Pulmonary artery endothelial cell (primary cell): Measurements from ENCODE around the gene AMBRA1. TPM values are rescaled to one million over a fixed set of nuclear protein-coding genes. Genes with fewer than 3 reads are reported as not detected.
A peak's percentile ranks its signal among the peaks of the same experiment; 100 is the strongest.

Source experiments
- DNase-seq: peaks from one replicate; pipeline ENCODE4 v3.0.0-alpha.2; 2011; ENCODE audit warnings: low read depth, low spot score
- total RNA-seq: library from RNA; depleted of rRNA; stranded (reverse); fragments of >200 nt; gene quantifications from 2 replicates; pipeline ENCODE4 v1.2.3, GENCODE V29; 2014

Gene AMBRA1
- total RNA-seq, 1 donor from 2014 or later, result 16.7 TPM

- no peak for DNase-seq
These were observed 189.3 kb downstream of the AMBRA1 start for GRCh38 chr11:46404476-46405017.

- no peak for DNase-seq
These were observed 190.6 kb downstream of the AMBRA1 start for GRCh38 chr11:46402957-46403902.

GRCh38 chr11:46397526-46397925 lies 196.3 kb downstream of the AMBRA1 start:
- DNase-seq, result no peak

- DNase-seq, result no peak
These were observed 200.1 kb downstream of the AMBRA1 start for GRCh38 chr11:46393759-46394158.

GRCh38 chr11:46393231-46393616 lies 200.6 kb downstream of the AMBRA1 start:
- no peak for DNase-seq

- DNase-seq, result peak; percentile 33
These were observed 201.2 kb downstream of the AMBRA1 start for GRCh38 chr11:46392421-46393230.

- DNase-seq, result no peak
These were observed 202.0 kb downstream of the AMBRA1 start, which contains the start of gene CHRM4 for GRCh38 chr11:46391578-46392420. Gene CHRM4, minus strand, starts transcription at chr11:46391776. Its CDS starts 5,219 bp downstream, at chr11:46386557.

- no peak for DNase-seq
These were observed 202.6 kb downstream of the AMBRA1 start for GRCh38 chr11:46391186-46391577.

GRCh38 chr11:46390331-46391171 lies 203.3 kb downstream of the AMBRA1 start:
- DNase-seq, result no peak

GRCh38 chr11:46389450-46390330 lies 204.1 kb downstream of the AMBRA1 start:
- no peak for DNase-seq

GRCh38 chr11:46388619-46389449 lies 205.0 kb downstream of the AMBRA1 start:
- DNase-seq, result no peak

GRCh38 chr11:46387919-46388618 lies 205.8 kb downstream of the AMBRA1 start:
- DNase-seq, result no peak

GRCh38 chr11:46387456-46387855 lies 206.4 kb downstream of the AMBRA1 start:
- no peak for DNase-seq

GRCh38 chr11:46386674-46387073 lies 207.1 kb downstream of the AMBRA1 start:
- no peak for DNase-seq

- DNase-seq, result no peak
These were observed 207.7 kb downstream of the AMBRA1 start for GRCh38 chr11:46386005-46386578.

- no peak for DNase-seq
These were observed 208.4 kb downstream of the AMBRA1 start for GRCh38 chr11:46385169-46386004.
